ENCODE data around the gene C1orf116. TPM values are rescaled to one million over a fixed set of nuclear protein-coding genes. Genes with fewer than 3 reads are reported as not detected.

Gene C1orf116
- total and polyA plus RNA-seq, 4 donors = 0.27 to 0.79 (median 0.46) TPM

- H3K27ac ChIP-seq (ENCODE audit: low read depth in 1 of 2, low read length in 2 of 2) = peak overlapping the region in 1 of 2 donors; percentile 23
- no peak for DNase-seq (ENCODE audit: low spot score)
- H3K9ac ChIP-seq (ENCODE audit: low read depth in 1 of 2, low read length in 2 of 2) = no peak overlapping the region
- WGBS = 77% methylated on average over 2 of the region's 2 CpGs
- H3K27me3 ChIP-seq (ENCODE audit: control insufficient read depth in 4 of 4, insufficient read depth in 4 of 4, low read length in 3 of 4) = no peaks in the 10 kb centered on the region
- H3K4me1 ChIP-seq (ENCODE audit: control insufficient read depth in 4 of 4, insufficient read depth in 4 of 4, low read length in 3 of 4) = peaks cover 0 to 21% (median 7%) of the 10 kb centered on the region in 4 donors
- TF ChIP-seq YY1 (IDR thresholded peaks at IDR 0.05) (peak; percentile 20), EGR1 (IDR thresholded peaks at IDR 0.05; ENCODE audit: low read depth in 2 of 2) (no peak)
- peaks cover 0 to 1% (median 0%) of the 10 kb centered on the region in 4 donors for H3K36me3 ChIP-seq (ENCODE audit: control insufficient read depth in 4 of 4, insufficient read depth in 3 of 4, low read depth in 1 of 4, low read length in 3 of 4)
- H3K4me3 ChIP-seq (ENCODE audit: low read depth in 1 of 3, low read length in 3 of 3) = no peak overlapping the region
- H3K9me3 ChIP-seq (ENCODE audit: control insufficient read depth in 4 of 4, low read length in 3 of 4) = no peaks in the 10 kb centered on the region
These were observed 21.9 kb upstream of the C1orf116 start for GRCh38 chr1:207054491-207054890.

GRCh38 chr1:207052911-207053769 is 20.6 kb upstream of the C1orf116 start, which contains the start of gene PFKFB2:
PFKFB2 (plus strand) TSS chr1:207053275; CDS start chr1:207054718, 1,443 bp downstream.
- peak; percentile 98 for DNase-seq (ENCODE audit: low spot score)
- H3K36me3 ChIP-seq (ENCODE audit: control insufficient read depth in 4 of 4, insufficient read depth in 3 of 4, low read depth in 1 of 4, low read length in 3 of 4) = peaks cover 0 to 12% (median 3%) of the 10 kb centered on the region in 4 donors
- H3K4me1 ChIP-seq (ENCODE audit: control insufficient read depth in 4 of 4, insufficient read depth in 4 of 4, low read length in 3 of 4) = peaks cover 0 to 33% (median 10%) of the 10 kb centered on the region in 4 donors
- H3K4me3 ChIP-seq (ENCODE audit: low read depth in 1 of 3, low read length in 3 of 3) = peak within 1 kb of the TSS; percentile 69 to 82 (median 76)
- no peaks in the 10 kb centered on the region for H3K27me3 ChIP-seq (ENCODE audit: control insufficient read depth in 4 of 4, insufficient read depth in 4 of 4, low read length in 3 of 4)
- TF ChIP-seq RXRA (IDR thresholded peaks at IDR 0.05) = peak in 1 of 2 donors; percentile 51
- TF ChIP-seq EGR1 (IDR thresholded peaks at IDR 0.05; ENCODE audit: low read depth in 2 of 2) = peak in 1 of 2 donors; percentile 42
- peak; percentile 78 for TF ChIP-seq MAX (IDR thresholded peaks at IDR 0.05)
- TF ChIP-seq ATF3 (IDR thresholded peaks at IDR 0.05) = no peak
- TF ChIP-seq ZBTB33 (IDR thresholded peaks at IDR 0.05) = peak; percentile 100
- no peak for TF ChIP-seq HNF4G (IDR thresholded peaks at IDR 0.05)
- peak; percentile 21 for TF ChIP-seq FOXA2 (IDR thresholded peaks at IDR 0.05)
- TF ChIP-seq YY1 (IDR thresholded peaks at IDR 0.05) = peak; percentile 90
- TF ChIP-seq REST (IDR thresholded peaks at IDR 0.05) = peak; percentile 94
- TF ChIP-seq SP1 (IDR thresholded peaks at IDR 0.05) = peak; percentile 76
- peak; percentile 24 for TF ChIP-seq FOXA1 (IDR thresholded peaks at IDR 0.05)
- no peak for TF ChIP-seq NR2F2 (IDR thresholded peaks at IDR 0.05)
- peak; percentile 69 for TF ChIP-seq TAF1 (conservative IDR thresholded peaks at IDR 0.05)
- peak; percentile 33 for TF ChIP-seq CTCF (IDR thresholded peaks at IDR 0.05; ENCODE audit: low read depth, low read length, missing input control)
- TF ChIP-seq RAD21 (IDR thresholded peaks at IDR 0.05) = peak; percentile 25 to 27
- TF ChIP-seq GABPA (IDR thresholded peaks at IDR 0.05 in 1 of 2, conservative IDR thresholded peaks at IDR 0.05 in 1 of 2) = peak in 1 of 2 donors; percentile 17
- peak; percentile 24 to 42 for TF ChIP-seq HNF4A (conservative IDR thresholded peaks at IDR 0.05)
- TF ChIP-seq JUND (IDR thresholded peaks at IDR 0.05) = peak in 1 of 2 donors; percentile 76
- 3% methylated on average over 56 of the region's 56 CpGs for whole genome bisulfite sequencing
- H3K9me3 ChIP-seq (ENCODE audit: control insufficient read depth in 4 of 4, low read length in 3 of 4) = no peaks in the 10 kb centered on the region
- peak within 1 kb of the TSS; percentile 79 to 86 for H3K27ac ChIP-seq (ENCODE audit: low read depth in 1 of 2, low read length in 2 of 2)
- H3K9ac ChIP-seq (ENCODE audit: low read depth in 1 of 2, low read length in 2 of 2) = peak within 1 kb of the TSS; percentile 59 to 83
